HepG2 (cell line): Measurements from ENCODE around the gene MAP1LC3A. TPM values are rescaled to one million over a fixed set of nuclear protein-coding genes. Genes with fewer than 3 reads are reported as not detected.

ENCODE experiments used
- AHR ChIP-seq: IDR thresholded peaks from 2 replicates; pipeline ENCODE4 v1.6.1; 2018; ENCODE audit warnings: missing genetic modification reagents, missing compliant biosample characterization
- BORCS8-MEF2B ChIP-seq: sonication (generic); formaldehyde crosslinking; IDR thresholded peaks from 2 replicates; pipeline ENCODE4 v1.8.0; 2022; ENCODE audit warnings: mild to moderate bottlenecking, missing genetic modification reagents
- BRCA1 ChIP-seq: sonication (generic); formaldehyde crosslinking; IDR thresholded peaks from 2 replicates; pipeline ENCODE4 v1.4.0; 2020; ENCODE audit warnings: missing genetic modification reagents
- ESRRA ChIP-seq: sonication (generic); formaldehyde crosslinking; IDR thresholded peaks from 2 replicates; pipeline ENCODE4 v1.5.1; 2020; ENCODE audit warnings: mild to moderate bottlenecking, low read depth, missing genetic modification reagents
- GTF2F1 ChIP-seq: fragments of 150-350 bp; IDR thresholded peaks from 2 replicates; pipeline ENCODE4 v1.6.1; 2014; ENCODE audit warnings: low read length
- HNRNPL ChIP-seq: fragments of 200-400 bp; formaldehyde crosslinking; IDR thresholded peaks from 2 replicates; pipeline ENCODE4 v1.6.1; 2017; ENCODE audit warnings: mild to moderate bottlenecking, low read depth, low read length
- KLF9 ChIP-seq: IDR thresholded peaks from 2 replicates; pipeline ENCODE4 v1.6.1; 2016; ENCODE audit warnings: low read depth
- NCOA1 ChIP-seq: sonication (generic); formaldehyde crosslinking; IDR thresholded peaks from 2 replicates; pipeline ENCODE4 v1.9.0; 2021; ENCODE audit warnings: missing genetic modification reagents
- NCOA2 ChIP-seq: sonication (generic); formaldehyde crosslinking; IDR thresholded peaks from 2 replicates; pipeline ENCODE4 v1.8.0; 2022; ENCODE audit warnings: inconsistent platforms
- NR2F2 ChIP-seq: IDR thresholded peaks from 2 replicates; pipeline ENCODE4 v1.6.1; 2012; ENCODE audit warnings: low read depth, inconsistent platforms, borderline replicate concordance
- PCBP2 ChIP-seq: fragments of 200-400 bp; formaldehyde crosslinking; optimal IDR thresholded peaks from 2 replicates; pipeline ENCODE3; 2018; ENCODE audit warnings: low read length, low read depth; ENCODE audit not compliant: poor library complexity, severe bottlenecking
- RAD21 ChIP-seq: fragments of 450-650 bp; formaldehyde crosslinking; IDR thresholded peaks from 2 replicates; pipeline ENCODE4 v1.5.0; 2020; ENCODE audit warnings: mild to moderate bottlenecking
- RARG ChIP-seq: sonication (generic); formaldehyde crosslinking; IDR thresholded peaks from 2 replicates; pipeline ENCODE4 v1.4.0; 2020; ENCODE audit warnings: low read depth, mild to moderate bottlenecking, missing genetic modification reagents
- RFX3 ChIP-seq: IDR thresholded peaks from 2 replicates; pipeline ENCODE4 v1.6.1; 2016; ENCODE audit warnings: missing biosample characterization, missing genetic modification reagents
- SP1 ChIP-seq, 2 experiments: fragments of 450-650 bp in 1 of 2; sonication (generic) in 1 of 2; formaldehyde crosslinking in 1 of 2; IDR thresholded peaks; 2 replicates each; pipeline versions ENCODE4 v1.4.0 to v1.6.1; 2016 to 2020; ENCODE audit warnings: missing genetic modification reagents in 1 of 2
- TEF ChIP-seq: sonication (generic); formaldehyde crosslinking; IDR thresholded peaks from 2 replicates; pipeline ENCODE4 v1.5.0; 2020; ENCODE audit warnings: missing genetic modification reagents
- ZFX ChIP-seq: sonication (generic); formaldehyde crosslinking; IDR thresholded peaks from 2 replicates; pipeline ENCODE4 v1.4.0; 2020; ENCODE audit warnings: mild to moderate bottlenecking, low read depth, missing genetic modification reagents, moderate library complexity
- ZNF18 ChIP-seq: sonication (generic); formaldehyde crosslinking; IDR thresholded peaks from 2 replicates; pipeline ENCODE4 v1.8.0; 2022; ENCODE audit warnings: mild to moderate bottlenecking, missing genetic modification reagents; ENCODE audit not compliant: insufficient replicate concordance
- ZNF276 ChIP-seq: sonication (generic); formaldehyde crosslinking; IDR thresholded peaks from 2 replicates; pipeline ENCODE4 v1.4.0; 2020; ENCODE audit warnings: mild to moderate bottlenecking, low read depth, missing genetic modification reagents
- ZNF354B ChIP-seq: sonication (generic); formaldehyde crosslinking; IDR thresholded peaks from 2 replicates; pipeline ENCODE4 v1.8.0; 2022; ENCODE audit warnings: mild to moderate bottlenecking, missing genetic modification reagents
- ZNF510 ChIP-seq: sonication (generic); formaldehyde crosslinking; IDR thresholded peaks from 2 replicates; pipeline ENCODE4 v1.4.0; 2020; ENCODE audit warnings: low read depth, mild to moderate bottlenecking, missing genetic modification reagents
- ZNF720 ChIP-seq: sonication (generic); formaldehyde crosslinking; IDR thresholded peaks from 2 replicates; pipeline ENCODE4 v1.4.0; 2020; ENCODE audit warnings: missing genetic modification reagents
- ZNF775 ChIP-seq: sonication (generic); formaldehyde crosslinking; IDR thresholded peaks from 2 replicates; pipeline ENCODE4 v1.4.0; 2020; ENCODE audit warnings: missing genetic modification reagents, mild to moderate bottlenecking, moderate library complexity, borderline replicate concordance
- ZNF800 ChIP-seq: sonication (generic); formaldehyde crosslinking; IDR thresholded peaks from 2 replicates; pipeline ENCODE4 v1.4.0; 2020; ENCODE audit warnings: missing genetic modification reagents
- polyA plus RNA-seq, 8 experiments: library from polyadenylated mRNA; depleted of rRNA in 3 of 8; stranded (reverse) in 7 of 8; unstranded in 1 of 8; fragments of >200 nt; fragmentation: Illumina TruSeq in 4 of 8; extraction: Trizol in 4 of 8; gene quantifications; 2 replicates each; pipeline versions ENCODE4 v1.2.1 to v1.2.3, GENCODE V29; 2011 to 2016; ENCODE audit warnings: low read depth in 4 of 8, missing spikeins in 1 of 8, mixed read lengths in 1 of 8; ENCODE audit not compliant: insufficient read depth in 1 of 8
- total RNA-seq, 5 experiments: library from RNA; depleted of rRNA; stranded (reverse); fragments of >200 nt; fragmentation: Illumina TruSeq; extraction: Trizol; gene quantifications; 2 replicates each; pipeline ENCODE4 v1.2.3, GENCODE V29; 2016; ENCODE audit warnings: low read depth in 1 of 5

Gene MAP1LC3A
- total and polyA plus RNA-seq, 2 of the 13 experiments (the other 11 are each of a cell fraction or from before 2014, with no cell fraction given), result not detected

GRCh38 chr20:34516247-34517113, 42.0 kb upstream of the MAP1LC3A start, which contains the start of gene DYNLRB1 (continued):
- no peak for TF ChIP-seq TEF (CRISPR knock-in tag)
- peak; percentile 100 for TF ChIP-seq ZFX
- peak; percentile 48 for TF ChIP-seq RFX3 (CRISPR knock-in tag)
- no peak; the same call in 1 of the 2 replicates for TF ChIP-seq ESRRA (CRISPR knock-in tag)
- 0 out of 2 replicates have a peak, but pooled peaks have one; percentile 59 for TF ChIP-seq ZNF354B (CRISPR knock-in tag)
- no peak for TF ChIP-seq ZNF775 (CRISPR knock-in tag)
- peak; percentile 91 for TF ChIP-seq AHR
- TF ChIP-seq SP1 (IDR thresholded peaks at IDR 0.05), result no peak
- TF ChIP-seq SP1 (CRISPR knock-in tag; IDR thresholded peaks at IDR 0.05), result peak; percentile 70
- no peak; the same call in 1 of the 2 replicates for TF ChIP-seq ZNF510 (CRISPR knock-in tag)
- peak; percentile 81; the same call in 1 of the 2 replicates for TF ChIP-seq ZNF276 (CRISPR knock-in tag)
- peak; percentile 48; the same call in 1 of the 2 replicates for TF ChIP-seq NCOA1 (CRISPR knock-in tag)
- TF ChIP-seq HNRNPL, result peak; percentile 84; the same call in 1 of the 2 replicates
- TF ChIP-seq GTF2F1, result 0 out of 2 replicates have a peak, but pooled peaks have one; percentile 21
- no peak for TF ChIP-seq NR2F2
- TF ChIP-seq RAD21, result peak; percentile 55
- TF ChIP-seq BRCA1 (CRISPR knock-in tag), result no peak; the same call in 1 of the 2 replicates
- no peak for TF ChIP-seq PCBP2
- no peak for TF ChIP-seq RARG
- TF ChIP-seq ZNF800, result peak; percentile 67; the same call in 1 of the 2 replicates
- TF ChIP-seq ZNF18 (CRISPR knock-in tag), result no peak
- peak; percentile 85 for TF ChIP-seq KLF9 (CRISPR knock-in tag)
- peak; percentile 75 for TF ChIP-seq NCOA2 (CRISPR knock-in tag)
- peak; percentile 18; the same call in 1 of the 2 replicates for TF ChIP-seq ZNF720 (CRISPR knock-in tag)
- peak; percentile 91 for TF ChIP-seq BORCS8-MEF2B (CRISPR knock-in tag)
